GM18907 (cell line): ENCODE measurements around the gene RPL3.

Experiments used
- ATAC-seq: cut with Tn5 transposase; IDR thresholded peaks from one replicate; pipeline ENCODE4 v1.9.1; 2021; ENCODE audit warnings: mild to moderate bottlenecking, moderate library complexity; ENCODE audit not compliant: unreplicated experiment

RPL3 gene

DNA sequence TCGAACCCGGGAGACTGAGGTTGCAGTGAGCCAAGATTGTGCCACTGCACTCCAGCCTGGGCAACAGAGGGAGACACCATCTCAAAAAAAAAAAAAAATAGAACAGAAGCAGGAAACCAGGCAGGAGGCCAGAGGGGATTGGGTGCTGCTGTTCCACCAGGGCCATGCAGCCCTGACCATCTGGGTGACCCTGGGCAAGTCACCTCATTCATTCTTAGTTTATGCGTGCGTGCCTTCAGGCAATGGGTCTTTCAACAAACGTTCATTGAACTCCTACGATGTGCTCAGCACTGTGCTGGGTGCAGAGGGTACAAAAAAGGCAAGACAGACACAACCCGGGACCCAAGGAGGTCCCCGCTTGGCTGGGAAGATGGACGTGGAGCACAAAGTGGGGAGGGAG, 18.3 kb downstream of the RPL3 start:
- no peak for ATAC-seq

DNA sequence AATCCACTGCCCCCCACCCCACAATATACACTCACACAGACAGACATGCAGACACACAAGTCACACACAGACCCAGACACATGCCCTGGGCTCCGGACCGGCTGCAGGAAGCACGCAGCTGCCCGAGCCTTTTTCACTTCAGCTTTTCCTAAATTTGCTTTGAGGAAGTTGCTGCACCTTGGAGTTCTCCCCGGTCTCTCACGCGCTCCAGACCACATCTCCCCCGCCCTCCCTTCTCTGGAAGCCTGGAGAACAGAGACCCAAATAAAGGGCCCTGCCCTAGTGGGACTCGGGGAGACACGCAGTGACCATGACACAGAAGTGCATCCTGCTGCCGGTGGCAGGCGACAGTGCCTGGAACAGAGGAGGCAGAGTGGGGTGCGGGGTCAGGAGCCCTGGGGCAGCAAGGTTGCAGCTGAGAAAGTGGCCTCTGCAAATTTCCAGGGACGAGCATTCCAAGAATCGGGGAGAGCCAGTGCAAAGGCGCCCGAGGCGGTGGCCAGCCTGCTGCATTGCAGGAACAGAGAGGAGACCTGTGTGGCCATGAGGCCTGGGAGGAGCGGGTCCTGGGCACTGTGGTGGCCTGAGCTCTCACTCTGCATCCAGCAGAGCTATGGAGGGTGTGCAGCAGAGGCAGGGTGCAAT, 19.1 kb downstream of the RPL3 start:
- ATAC-seq = no peak

DNA sequence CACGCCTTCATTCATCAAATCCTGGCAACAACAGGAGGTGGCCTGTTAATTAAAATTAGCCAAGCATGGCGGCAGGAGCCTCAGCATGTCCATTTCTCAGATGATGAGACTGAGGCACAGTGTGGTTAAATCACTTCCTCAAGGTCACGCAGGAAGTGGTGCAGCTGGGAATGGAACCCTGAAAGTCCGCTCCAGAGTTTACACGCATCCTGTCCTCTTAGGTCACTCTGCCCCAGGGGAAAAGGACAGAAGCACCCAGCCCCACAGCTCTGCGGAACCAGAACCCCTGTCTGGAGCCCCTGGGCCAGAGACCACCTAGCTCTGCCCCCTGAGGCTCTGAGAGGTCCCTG, 19.6 kb downstream of the RPL3 start:
- ATAC-seq = no peak

DNA sequence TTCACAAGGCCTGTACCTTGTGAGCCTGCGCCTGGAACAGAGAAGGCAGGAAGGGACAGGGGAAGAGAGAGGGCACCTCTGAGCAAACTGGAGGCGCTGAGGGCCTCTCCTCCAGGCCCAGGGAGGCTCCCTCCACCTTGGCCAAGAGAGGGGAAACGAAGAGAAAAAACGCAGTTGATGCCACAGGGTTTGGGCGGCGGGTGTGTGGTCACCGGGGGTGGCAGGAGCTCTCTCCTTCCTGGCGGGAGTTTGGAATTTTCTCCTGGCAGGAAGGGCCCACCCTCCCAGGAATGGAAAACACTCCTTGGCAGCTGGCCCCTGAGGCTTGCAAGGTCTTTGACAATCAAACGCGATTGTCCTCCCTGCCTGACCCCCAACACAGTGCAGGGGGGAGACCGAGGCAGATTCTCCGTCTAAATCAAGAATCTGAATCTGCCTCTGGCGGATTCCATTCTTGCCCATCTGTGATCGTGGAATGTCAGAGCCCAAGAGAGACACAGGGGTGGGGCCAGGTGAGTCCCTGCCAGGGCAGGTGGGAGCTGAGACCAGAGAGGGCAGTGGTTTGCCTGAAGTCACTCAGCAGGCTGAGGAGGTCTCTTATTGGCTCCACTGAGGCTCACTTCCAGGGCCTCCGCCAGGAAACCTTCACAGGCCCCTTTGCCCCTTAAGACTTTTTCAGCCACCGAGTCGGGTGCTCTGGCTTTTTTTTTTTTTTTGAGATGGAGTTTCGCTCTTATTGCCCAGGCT, 21.0 kb downstream of the RPL3 start:
- no peak for ATAC-seq

DNA sequence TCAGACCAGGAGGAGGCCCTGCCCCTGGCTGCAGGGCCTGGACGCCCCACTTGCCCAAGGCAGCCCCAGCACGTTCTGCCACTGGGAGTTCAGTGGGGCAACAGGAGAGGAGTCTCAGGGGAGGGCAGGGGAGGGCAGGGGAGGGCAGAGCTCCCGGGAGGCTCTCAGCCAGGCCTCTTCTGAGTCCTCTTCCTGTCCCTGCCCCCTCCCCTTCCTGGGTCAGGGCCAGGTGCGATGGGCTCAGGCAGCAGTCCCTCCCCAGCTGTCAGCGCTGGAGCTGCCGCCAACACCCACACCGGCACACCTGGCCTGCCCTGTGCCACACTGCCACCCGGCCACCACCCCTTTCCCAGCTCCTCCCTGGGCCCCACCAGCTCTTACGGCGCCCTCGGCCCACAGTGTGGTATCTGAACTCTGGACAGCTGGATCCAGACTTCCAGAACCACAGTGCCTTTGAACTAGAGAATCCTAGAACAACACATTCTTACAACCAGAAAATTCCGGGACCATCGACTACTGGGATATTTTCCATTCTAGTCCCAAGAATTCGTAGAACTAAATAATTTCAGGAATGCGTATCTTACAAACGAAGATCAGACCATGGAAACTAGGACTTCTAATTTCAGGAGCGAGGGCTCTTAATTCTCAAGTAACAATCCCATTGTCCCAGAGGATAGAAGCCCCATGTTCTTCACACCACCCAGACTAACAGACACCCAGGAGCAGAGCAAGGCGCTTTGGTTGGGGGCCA, 21.8 kb downstream of the RPL3 start:
- no peak for ATAC-seq

DNA sequence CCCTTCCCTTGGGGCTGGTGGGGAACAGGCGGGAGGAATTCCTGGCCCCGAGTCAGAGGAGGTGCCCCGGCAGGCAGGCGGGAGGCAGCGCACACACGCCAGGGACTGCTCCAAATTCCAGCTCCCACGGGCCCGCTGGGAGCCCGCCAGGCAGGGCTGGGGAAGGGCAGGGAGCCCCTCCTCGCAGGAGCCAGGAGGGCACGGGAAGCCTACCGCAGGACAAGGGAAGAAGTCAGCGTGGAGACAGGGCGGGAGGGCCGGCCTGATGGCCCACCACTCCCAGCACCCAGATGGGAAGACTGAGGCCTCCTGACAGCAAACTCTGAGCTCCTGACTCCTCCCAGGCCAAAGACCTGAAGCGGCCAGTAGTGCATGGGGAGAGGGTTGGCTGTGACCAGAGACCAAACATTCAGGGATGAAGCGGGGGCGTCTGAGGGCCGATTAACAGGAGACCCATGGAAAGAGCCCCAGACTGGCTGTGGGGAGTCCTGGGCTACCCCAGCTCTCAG, 22.4 kb downstream of the RPL3 start:
- ATAC-seq = no peak

DNA sequence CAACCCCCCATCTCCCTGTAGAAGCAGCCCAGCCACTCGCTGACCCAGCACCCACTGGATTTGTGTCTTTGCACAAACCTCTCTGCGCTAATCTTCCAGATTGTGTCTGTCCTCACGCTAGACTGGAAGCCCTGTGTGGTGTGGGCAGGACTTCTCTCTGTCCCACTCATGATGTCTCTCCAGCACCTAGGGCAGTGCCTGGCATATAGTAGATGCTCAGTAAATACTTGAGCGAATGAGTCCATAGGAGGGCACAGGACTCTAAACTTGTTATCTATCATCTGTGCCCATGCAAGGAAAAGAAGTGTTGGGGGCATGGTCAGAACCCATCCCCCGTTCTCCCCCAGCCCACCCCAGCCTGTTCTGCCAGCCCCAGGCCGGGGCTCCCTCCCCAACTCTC, 22.9 kb downstream of the RPL3 start:
- ATAC-seq = no peak

DNA sequence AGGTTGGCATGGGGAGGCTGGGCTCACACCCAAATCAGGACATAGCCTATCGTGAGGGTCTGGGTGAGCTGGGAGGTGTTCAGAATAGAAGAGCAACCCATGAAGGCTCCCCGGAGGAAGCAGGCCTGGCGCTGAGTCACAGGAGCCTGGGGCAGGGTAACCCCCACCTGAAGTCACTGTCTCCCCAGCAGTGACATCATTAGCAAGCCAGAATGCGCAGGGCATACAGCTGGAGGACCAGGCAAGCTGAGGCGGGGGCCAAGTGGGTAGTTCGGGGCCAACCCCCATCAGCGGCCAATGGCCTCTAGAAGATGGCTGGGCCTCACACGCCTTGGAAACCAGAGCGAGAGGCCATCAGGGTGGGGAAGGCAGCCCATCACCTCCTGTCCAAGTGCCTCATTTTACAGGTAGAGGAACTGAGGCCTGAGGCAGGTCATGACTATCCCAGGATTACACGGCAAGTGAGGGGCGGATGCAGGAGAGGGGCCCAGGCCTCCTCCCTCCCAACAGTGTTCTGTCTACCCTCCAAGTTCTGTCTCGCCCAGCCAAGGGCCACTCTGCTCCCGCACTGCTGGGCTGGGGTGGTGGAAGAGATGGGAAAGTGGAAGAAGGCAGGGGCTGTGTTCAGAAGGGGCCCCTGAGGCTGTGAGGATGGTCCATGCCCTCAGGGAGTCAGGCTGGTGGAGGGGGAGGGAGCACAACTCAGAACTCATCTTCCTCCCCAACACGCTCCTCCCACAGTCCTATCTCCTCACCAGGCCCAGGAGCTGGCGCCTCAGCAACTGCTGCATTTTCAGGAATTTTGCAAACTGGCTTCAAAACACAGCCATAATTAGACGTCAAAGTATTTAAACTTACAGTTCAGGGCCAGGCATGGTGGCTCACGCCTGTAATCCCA, 24.6 kb downstream of the RPL3 start:
- no peak for ATAC-seq

DNA sequence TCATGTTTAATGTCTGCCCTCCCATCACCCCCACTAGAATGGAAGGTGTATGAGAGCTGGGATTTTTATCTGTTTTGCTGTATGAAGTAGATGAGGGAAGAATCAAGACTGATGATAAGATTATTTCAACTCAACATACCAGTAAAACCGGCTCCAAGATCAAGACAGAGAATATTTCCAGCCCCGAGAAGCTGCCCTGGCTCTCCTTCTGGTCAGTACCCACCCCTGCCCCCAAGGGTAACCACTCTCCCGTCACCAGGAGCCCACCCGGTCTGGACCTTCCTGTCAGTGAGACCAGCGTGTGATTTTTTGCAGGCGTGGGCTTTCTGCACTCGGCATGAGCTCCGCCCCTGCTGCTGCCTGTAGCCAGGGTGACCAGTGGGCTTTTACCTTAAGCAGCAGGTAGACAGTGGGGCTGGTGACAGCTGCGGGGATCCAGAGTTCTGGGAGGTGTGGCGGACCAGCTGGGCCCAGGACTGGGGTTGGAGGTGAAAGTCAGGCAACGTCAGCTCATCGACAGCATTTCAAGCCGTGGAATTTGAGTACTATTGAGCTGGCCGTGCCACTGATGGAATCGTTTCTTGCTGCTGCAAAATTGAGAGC, 25.6 kb downstream of the RPL3 start:
- ATAC-seq = no peak

DNA sequence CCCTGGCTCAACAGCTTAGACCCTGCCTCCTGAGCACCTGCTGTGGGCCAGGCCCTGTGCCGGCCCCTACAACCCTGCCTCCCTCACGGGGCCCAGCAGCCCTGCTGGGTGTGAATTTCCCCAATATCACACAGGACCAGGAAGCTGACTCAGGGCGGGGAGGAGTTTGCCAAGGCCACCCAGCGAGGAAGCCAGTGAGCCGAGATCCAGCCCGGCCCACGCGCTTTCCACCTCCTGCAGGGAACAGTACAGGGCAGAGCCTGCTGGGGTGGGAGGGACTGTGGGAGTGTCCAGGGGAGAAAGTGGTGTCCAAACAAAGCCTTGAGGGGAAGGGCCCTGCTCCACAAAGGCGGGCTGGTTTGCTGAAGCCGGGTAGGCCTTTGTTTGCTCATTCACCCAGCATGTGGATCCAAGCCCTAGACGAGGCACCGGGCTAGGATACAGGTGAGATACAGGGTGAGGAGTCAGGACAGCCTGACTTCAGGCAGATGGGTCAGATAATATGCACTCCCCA, 26.8 kb downstream of the RPL3 start:
- ATAC-seq = no peak

DNA sequence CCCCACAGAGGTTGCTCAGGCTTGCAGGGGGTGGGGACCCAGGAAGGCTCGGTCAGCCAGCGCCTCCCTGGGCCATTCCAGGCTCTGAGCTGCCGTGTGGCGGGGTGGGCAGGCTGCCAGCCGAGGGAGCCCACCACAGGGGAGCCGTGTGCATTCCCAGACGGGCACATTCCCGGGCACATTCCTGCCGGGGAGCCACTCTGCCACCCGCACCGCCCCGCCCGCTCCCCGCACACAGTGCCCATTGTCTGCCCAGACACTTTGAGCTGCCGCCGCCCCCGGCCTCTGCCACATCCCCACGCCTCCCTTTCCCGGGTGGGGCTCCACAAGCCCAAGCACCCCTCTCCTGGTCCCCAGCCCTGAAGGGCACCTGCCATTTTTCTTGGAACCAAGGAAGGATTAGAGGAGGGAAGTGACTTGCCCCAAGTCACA, 27.4 kb downstream of the RPL3 start:
- no peak for ATAC-seq

DNA sequence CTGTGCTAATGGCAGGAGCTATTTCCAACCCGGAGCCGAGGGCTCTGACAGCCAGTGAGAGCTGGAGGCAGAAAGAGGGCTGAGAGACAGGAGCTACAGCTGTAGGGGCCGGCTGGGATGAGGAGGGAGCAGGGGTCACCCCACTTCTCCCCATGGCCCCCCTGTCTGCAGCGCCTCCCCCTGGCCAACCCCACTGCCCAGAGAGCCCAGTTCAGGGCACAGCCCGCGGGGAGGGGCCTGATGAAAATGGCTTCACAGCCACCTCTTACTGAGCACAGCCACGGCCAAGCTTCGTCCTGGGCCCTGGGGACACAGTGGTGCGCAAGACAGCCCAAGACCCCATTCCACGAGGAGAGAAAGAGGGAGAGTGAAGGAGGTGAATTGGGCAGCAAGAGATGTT, 27.9 kb downstream of the RPL3 start:
- no peak for ATAC-seq

DNA sequence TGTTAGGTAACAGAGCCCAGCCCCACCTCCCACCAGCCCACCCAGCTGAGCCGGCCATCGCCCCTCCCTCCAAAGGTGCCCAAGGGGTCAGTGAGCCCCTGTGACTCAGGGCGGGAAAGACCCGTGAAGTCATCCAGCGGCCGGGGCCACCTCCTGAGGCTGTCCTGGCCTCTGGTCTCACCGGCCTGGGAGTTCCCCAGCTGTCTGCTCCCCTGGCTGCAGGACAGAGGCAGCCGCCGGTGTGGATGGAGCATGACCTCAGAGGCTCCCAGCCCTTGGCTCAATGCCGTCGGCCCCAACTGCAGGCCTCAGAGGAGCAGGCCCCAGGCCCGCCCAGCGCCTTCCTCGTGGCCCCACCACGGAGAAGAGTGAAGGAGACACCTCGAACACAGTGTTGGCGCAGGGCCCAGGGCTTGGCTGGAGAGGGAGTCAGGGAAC, 28.7 kb downstream of the RPL3 start:
- no peak for ATAC-seq

DNA sequence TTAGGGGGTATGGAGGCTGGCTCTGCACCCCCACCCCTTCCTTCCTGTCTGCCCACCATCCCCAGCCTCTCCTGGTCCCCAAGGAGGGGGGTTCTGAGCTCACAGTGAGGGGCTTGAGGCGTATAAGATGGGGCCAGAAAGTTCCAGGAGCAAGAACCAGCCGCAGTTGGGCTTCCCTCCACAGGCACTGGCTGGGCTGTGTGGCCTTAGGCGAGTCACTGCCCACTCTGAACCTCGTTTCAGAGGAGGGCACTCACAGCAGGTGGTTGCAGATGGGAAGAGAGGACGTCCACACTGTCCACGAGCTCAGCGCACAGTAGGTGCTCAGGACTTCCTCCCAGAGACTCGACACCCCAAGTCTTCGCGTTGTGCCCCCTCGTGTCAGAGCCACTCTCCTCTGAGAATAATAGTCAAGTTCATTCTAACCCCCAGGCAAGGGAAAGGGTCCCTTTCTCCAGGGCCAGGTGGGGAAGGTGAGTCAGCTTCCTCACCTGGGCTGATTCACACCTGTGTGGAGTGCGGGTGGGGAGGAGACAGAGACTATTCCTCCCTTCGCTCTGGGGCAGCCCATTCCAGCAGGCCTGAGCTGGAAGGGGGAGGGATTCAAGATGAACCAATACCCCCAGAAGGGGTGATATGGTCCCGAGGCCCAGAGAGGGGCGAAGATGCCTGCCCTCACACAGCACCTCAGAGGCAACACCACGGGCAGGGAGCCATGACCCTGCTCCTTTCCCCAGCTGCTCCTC, 29.3 kb downstream of the RPL3 start:
- no peak for ATAC-seq

DNA sequence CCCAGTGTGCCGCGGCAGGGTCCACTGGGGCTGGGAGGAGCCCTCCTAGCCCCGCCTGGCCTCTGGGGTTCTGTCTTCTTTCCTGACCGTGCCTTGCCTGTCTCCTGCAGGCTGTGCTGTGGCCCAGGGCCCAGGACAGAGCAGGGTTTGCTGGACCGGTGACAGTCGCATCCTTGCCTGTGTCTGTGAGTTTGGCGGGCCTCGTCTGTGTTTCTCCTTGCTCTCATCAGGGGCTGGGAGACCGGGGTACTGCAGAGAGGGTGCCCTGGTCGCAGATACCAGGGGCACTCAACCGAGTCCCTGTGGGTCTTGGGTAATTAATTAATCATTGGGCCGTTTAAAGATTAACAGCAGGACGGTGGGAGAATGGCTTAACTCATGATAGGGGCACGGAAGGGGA, 29.9 kb downstream of the RPL3 start:
- ATAC-seq = no peak

DNA sequence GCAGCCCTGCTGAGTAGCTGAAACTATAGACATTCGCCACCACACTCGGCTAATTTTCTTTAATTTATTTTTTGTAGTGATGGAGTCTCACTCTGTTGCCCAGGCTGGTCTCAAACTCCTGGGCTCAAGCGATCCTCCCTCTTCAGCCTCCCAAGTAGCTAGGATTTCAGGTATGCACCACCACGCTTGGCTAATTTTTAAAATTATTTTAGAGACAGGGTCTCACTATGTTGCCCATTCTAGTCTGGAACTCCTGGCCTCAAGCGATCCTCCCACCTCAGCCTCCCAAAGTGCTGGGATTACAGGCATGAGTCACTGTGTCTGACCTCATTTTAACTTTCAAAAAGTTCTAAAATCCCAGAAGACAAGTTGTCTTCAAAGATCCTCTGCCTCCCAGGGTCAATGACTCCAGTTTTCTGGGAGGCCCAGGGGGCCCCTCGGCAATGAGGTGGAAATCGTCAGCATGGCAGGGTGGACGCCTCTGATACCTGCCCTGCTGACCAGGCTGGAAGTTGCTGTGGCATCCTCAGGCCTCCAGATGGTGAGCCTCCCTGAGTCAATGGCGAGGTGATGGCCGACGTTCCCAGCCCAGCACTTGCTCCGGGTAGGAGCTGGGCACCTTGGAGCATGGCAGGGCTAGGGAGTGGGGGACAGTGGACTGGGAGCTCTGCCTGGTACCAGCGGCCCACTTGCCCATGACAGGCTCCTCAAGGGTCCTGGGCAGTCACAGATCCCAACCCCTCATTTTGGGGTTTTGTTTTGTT, 31.1 kb downstream of the RPL3 start:
- ATAC-seq = no peak

DNA sequence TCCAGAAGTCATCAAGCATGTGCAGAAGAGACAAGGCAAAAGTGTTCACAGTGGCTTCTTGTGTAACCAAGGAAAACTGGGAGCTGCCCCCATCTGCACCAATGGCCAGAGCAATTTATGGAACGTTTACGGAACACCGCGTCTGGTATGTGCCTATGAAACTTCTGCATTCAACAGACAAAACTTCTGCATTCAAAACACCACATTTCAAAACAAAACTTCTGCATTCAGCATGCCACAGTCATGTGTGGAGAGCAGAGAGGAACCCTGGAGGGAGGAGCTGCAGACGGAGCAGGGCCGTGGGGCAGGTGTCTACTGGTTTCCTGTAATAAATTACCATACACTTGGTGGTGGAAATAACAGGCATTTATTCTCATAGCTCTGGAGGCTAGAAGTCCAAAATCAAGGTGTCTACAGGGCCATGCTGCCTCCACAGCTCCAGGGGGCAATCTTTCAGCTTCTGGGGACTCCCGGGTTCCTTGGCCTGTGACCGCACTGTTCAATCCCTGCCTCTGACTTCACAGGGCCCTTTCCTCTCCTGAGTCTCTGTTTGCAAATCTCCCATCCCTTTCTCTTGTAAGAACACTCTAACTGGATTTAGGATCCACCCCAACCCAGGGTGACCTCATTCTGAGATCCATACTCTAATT, 32.2 kb downstream of the RPL3 start:
- no peak for ATAC-seq

DNA sequence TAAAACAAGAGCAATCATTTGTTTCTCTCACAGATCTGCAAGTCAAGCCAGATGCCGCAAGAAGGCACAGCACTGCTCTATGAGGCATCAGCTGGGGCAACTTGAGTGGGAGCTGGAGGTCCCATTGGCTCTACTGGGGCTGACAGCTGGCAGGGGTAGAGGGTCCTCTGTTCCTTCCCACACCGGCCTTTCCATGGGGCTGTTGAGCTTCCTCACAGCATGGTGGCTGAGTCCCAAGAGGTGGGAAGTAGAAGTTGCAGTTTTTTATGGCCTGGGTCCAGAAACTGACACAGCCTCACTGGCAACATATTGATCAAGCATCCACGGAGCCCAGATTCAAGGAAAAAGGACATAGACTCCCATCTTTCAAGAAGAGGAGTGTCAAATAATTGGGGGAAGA, 34.4 kb downstream of the RPL3 start:
- ATAC-seq = no peak
